Right renal cortex interstitium (tissue), 3 donors: Measurements from ENCODE around the gene CDK11A. TPM values are rescaled to one million over a fixed set of nuclear protein-coding genes. Genes with fewer than 3 reads are reported as not detected.

Source experiments
- DNase-seq, 3 donors: peaks; one replicate each; pipeline ENCODE4 v3.0.0-alpha.2; 2013; ENCODE audit warnings: low read depth in 3 of 3, low spot score in 2 of 3
- polyA plus RNA-seq, 3 donors: library from polyadenylated mRNA; unstranded; fragments of 120-200 nt; gene quantifications; one replicate each; pipeline ENCODE4 v1.2.1, GENCODE V29; 2013; ENCODE audit not compliant: insufficient read length in 3 of 3

CDK11A gene
- polyA plus RNA-seq, result 10 to 100 TPM; 20.4 to 25.8 (median 24.5) TPM

DNA sequence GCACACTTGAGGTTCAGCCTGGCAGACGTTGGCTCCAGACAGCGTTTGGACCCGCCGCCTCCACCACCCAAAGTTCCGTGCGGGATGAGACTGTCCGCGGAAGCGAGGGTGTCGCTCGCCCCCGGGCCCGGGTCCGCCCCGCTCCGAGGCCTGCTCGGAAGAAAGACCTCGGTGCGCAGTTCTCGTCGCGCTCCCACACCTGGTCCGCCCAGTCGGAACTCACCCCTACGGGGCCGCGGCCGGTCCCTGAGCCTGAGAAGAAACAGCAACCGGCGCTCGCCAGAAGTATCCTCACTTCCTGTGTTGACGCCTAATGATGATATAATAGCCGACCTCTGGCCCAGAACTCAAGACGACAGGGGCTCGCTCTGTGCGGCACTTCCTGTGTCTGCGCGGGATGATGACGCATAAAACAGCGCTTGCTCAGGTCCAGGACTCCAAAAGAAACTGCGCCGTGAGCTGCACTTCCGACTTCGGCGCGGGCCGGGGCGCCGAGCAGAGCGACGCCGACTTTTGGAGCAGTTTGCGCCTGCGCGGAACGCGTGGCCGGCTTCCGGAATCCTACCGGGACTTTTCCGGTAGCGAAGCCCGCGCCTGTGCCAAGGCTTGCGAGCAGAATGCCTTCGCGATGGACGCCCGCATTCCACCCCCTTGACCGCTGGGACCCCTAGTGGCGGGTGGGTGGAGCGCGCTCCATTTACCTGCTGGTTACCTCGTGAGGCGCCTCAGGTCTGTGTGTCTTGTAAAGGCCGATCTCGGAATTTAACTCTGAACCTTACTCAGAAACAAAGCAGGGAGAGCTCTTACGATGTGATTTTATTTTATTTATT lies at the start of gene CDK11A:
CDK11A (minus strand) TSS at position 323 of the 830 bp plus-strand sequence. CDS start 1,539 bp downstream, outside the sequence.
- peak; percentile 99 to 100 (median 99) for DNase-seq

- DNase-seq, result no peak
These were observed 49.7 kb upstream of the CDK11A start for GRCh38 chr1:1773874-1774273.

GRCh38 chr1:1771096-1771495 lies 46.9 kb upstream of the CDK11A start:
- no peak for DNase-seq

DNA sequence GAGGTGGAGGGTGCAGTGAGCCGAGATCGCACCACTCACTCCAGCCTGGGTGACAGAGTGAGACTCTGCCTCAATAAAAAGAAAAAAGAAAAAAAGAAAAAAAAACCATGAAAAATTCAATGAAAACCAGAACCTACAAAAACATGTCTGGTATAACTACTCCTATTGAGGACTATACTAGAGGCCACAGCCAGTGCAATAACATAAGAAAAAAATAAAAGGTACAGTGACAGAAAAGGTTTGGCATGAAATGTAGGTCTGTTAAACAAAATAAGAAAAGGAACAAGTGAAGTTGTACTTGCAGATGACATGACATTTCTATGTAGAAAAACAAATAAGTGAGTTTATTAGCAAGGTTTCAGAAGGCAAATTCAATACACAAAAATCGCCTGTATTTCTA lies 45.9 kb upstream of the CDK11A start:
- DNase-seq, result no peak

- DNase-seq, result no peak
These were observed 44.3 kb upstream of the CDK11A start for GRCh38 chr1:1768249-1768992.

- DNase-seq, result no peak
These were observed 40.8 kb upstream of the CDK11A start for GRCh38 chr1:1764876-1765470.

GRCh38 chr1:1763657-1764621 lies 39.8 kb upstream of the CDK11A start:
- DNase-seq, result no peak

GRCh38 chr1:1761504-1762376 lies 37.6 kb upstream of the CDK11A start:
- no peak for DNase-seq

GRCh38 chr1:1760715-1761114 lies 36.6 kb upstream of the CDK11A start:
- no peak for DNase-seq

GRCh38 chr1:1760345-1760650 lies 36.1 kb upstream of the CDK11A start:
- no peak for DNase-seq

DNA sequence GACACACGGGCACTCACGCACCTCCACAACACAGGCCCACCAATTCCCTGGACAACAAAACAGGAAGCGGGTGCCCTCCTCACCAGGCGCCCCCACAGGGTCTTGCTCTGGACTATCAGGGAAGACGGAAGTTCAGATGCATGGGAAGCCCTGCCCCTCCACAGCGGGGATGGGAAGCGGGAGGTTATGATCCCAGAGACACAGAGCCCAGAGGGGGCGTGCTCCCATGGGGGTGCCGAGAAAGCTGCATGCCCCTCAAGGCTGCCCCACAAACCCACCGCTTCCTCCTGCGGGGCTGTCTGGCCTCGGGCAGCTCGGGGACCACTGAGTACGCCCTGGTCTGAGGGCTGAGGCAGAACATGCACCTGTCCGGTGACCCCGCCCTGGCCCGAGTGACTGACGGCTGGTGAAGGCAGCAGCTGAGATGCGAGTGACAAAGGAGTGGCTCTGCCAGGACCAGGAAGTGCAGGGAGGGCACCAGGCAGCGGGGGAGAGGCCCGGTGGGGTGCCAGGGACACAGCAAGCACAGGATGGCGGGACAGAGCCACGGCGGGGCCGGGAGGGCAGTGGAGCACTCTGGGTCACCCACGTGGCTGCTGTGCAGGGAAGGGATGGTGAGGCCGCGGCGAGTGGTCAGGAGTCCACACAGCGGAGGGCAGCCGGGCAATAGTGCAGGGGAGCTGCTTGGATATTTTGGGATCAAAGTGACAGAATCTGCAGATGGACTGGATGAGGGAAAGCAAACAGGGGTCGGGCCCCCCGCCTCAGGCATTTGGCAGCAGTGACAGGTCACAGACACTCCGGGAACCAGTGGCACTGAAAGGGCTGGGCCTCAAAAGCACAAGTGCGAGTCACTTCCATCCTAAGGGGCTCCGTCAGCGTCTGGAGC lies 35.5 kb upstream of the CDK11A start:
- no peak for DNase-seq

DNA sequence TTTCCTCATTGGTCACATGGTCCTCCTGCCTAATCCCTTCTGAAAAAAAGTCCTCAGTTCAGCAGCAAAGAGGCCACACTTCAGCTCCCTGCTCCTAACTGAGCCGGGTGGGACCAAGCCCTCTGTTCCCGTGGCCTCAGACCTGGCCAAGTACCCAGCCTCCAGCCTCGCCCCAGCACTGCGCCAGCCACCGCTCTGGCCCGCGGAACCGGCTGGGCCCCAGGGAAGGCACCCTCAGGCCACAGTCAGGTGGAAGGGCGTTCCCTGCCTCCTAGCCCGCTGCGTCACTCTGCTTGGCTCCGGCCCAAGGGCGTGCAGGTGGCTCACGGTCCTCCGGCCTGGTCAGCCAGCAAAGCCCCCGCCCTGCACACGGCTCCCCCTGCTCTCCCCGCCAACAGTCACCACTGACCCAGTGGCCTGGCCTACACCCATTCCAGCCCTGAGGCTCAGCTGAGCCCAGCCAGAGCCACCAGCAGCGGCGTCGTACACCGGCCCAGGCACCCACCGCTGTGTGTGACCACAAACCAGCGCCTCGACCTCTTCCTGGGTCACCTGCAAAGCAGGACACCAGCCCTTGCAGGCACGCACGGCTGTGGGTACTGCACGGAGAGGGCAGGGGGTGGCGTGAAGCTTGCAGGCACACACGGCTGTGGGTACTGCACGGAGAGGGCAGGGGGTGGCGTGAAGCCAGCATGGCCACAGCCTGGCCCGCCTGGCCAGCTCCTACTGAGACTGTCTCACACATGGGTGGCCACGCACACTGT lies 34.7 kb upstream of the CDK11A start:
- no peak for DNase-seq

- DNase-seq, result no peak
These were observed 34.0 kb upstream of the CDK11A start for GRCh38 chr1:1758059-1758621.

- no peak for DNase-seq
These were observed 33.4 kb upstream of the CDK11A start for GRCh38 chr1:1757422-1758058.

GRCh38 chr1:1756661-1757421 lies 32.7 kb upstream of the CDK11A start:
- DNase-seq, result no peak

- no peak for DNase-seq
These were observed 31.7 kb upstream of the CDK11A start for GRCh38 chr1:1755852-1756251.
